Measurements from ENCODE around the gene OASL. TPM values are rescaled to one million over a fixed set of nuclear protein-coding genes. Genes with fewer than 3 reads are reported as not detected.

Gene OASL
- total and polyA plus RNA-seq, 9 of the 15 experiments (the other 6 are each of a cell fraction or from before 2014, with no cell fraction given), result 0.14 TPM; not detected in 8

GRCh38 chr12:121015825-121016766, 22.9 kb downstream of the OASL start, which contains the start of gene C12orf43 (continued):
- peak; percentile 90; the same call in 1 of the 2 replicates for TF ChIP-seq ETS1 (conservative IDR thresholded peaks at IDR 0.05; ENCODE audit: control insufficient read depth, low read depth, low read length)
- TF ChIP-seq GABPB1 (CRISPR knock-in tag; IDR thresholded peaks at IDR 0.05), result peak; percentile 77; the same call in 1 of the 2 replicates
- TF ChIP-seq CREM (IDR thresholded peaks at IDR 0.05; ENCODE audit: low read depth), result peak; percentile 98
- no peak for TF ChIP-seq RBM34 (IDR thresholded peaks at IDR 0.05; ENCODE audit: borderline replicate concordance, insufficient read depth, low read length)
- TF ChIP-seq ZNF347 (CRISPR knock-in tag; IDR thresholded peaks at IDR 0.05; ENCODE audit: low read depth), result no peak
- TF ChIP-seq XRCC3 (IDR thresholded peaks at IDR 0.05), result no peak
- peak; percentile 65 for TF ChIP-seq SP1 (CRISPR knock-in tag; IDR thresholded peaks at IDR 0.05)
- TF ChIP-seq L3MBTL2 (IDR thresholded peaks at IDR 0.05), result 0 out of 2 replicates have a peak, but pooled peaks have one; percentile 28
- no peak for TF ChIP-seq SMARCC2 (IDR thresholded peaks at IDR 0.05; ENCODE audit: low read depth)
- TF ChIP-seq ZNF253 (CRISPR knock-in tag; conservative IDR thresholded peaks at IDR 0.05), result no peak
- no peak for TF ChIP-seq HDAC6 (IDR thresholded peaks at IDR 0.05; ENCODE audit: low read depth, low read length)
- no peak for TF ChIP-seq HDGF (IDR thresholded peaks at IDR 0.05)
- no peak for TF ChIP-seq RREB1 (CRISPR knock-in tag; IDR thresholded peaks at IDR 0.05)
- no peak for TF ChIP-seq POLR2H (tag; IDR thresholded peaks at IDR 0.05; ENCODE audit: low read depth)
- TF ChIP-seq MEF2D (tag; conservative IDR thresholded peaks at IDR 0.05; ENCODE audit: low read depth), result 0 out of 2 replicates have a peak, but pooled peaks have one; percentile 23
- peak; percentile 76; the same call in 1 of the 2 replicates for TF ChIP-seq JUN (IDR thresholded peaks at IDR 0.05; ENCODE audit: borderline replicate concordance, low read depth, low read length)
- TF ChIP-seq JUN (CRISPR knock-in tag; IDR thresholded peaks at IDR 0.05; ENCODE audit: borderline replicate concordance), result no peak
- peak; percentile 70 for TF ChIP-seq TFAP4 (CRISPR knock-in tag; IDR thresholded peaks at IDR 0.05; ENCODE audit: borderline replicate concordance)
- TF ChIP-seq TOE1 (IDR thresholded peaks at IDR 0.05; ENCODE audit: borderline replicate concordance), result peak; percentile 93
- TF ChIP-seq TOE1 (CRISPR knock-in tag; IDR thresholded peaks at IDR 0.05; ENCODE audit: borderline replicate concordance, low read depth), result 0 out of 2 replicates have a peak, but pooled peaks have one; percentile 58
